ENCODE measurements around the gene WDR1.

WDR1 gene

DNA sequence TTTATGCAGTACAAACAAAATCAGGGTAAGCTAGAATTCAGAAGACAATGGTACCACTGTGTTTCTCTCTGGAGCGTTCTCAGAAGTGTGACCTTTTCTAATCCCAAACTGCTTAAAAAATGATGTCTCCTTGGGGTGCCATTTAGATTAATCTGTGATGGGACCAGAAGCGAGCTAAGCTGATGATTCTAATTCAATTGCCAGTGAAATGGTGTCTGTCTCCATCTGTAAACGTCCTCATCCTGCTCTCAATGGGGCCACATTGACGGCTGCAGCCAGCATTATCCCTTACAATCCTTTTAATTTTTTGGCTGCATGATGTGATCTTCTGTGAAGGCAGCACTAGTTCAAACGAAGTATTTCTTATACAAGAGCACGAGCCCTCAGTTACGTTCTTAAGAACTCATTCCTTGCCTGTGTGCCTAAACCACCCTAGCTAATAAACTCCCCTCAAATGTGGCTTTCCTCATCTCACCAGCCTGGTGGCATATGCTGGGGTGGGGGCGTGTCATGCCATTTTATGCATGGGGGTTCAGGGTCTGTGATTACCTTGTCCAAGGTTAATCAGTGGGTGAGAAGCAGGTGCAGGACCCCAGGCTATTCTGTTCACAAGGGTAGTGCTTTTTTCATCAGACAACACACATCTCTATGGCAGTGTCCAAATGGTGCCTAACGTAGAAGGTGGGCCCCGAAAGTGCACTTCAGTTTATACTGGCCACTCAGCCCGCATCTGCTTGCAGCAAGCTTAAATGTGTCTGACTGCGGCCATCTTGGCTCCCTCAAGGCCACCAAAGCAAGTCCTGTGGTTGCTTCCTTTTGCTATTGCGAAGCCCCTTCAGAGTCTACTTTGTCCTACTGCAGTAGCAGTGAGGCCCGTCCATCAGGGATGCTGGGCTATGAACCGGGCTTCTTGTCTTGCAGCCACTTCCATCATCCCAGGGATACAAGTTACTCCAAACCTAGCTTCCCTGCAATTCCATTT, 49.6 kb downstream of the WDR1 start:
- Histone ChIP-seq H3K9me3 (no peaks in the 10 kb centered on the region), H3K36me3 (no peaks in the 10 kb centered on the region), H3K4me3 (ENCODE audit: low read depth, low read length) (no peak overlapping the region), H3K27me3 (no peaks in the 10 kb centered on the region), H3K4me1 (no peaks in the 10 kb centered on the region)
- TF ChIP-seq, protein P1, sequence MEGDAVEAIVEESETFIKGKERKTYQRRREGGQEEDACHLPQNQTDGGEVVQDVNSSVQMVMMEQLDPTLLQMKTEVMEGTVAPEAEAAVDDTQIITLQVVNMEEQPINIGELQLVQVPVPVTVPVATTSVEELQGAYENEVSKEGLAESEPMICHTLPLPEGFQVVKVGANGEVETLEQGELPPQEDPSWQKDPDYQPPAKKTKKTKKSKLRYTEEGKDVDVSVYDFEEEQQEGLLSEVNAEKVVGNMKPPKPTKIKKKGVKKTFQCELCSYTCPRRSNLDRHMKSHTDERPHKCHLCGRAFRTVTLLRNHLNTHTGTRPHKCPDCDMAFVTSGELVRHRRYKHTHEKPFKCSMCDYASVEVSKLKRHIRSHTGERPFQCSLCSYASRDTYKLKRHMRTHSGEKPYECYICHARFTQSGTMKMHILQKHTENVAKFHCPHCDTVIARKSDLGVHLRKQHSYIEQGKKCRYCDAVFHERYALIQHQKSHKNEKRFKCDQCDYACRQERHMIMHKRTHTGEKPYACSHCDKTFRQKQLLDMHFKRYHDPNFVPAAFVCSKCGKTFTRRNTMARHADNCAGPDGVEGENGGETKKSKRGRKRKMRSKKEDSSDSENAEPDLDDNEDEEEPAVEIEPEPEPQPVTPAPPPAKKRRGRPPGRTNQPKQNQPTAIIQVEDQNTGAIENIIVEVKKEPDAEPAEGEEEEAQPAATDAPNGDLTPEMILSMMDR (IDR thresholded peaks at IDR 0.05; ENCODE audit: low read depth, low read length) = no peak
- DNase-seq = no peak

DNA sequence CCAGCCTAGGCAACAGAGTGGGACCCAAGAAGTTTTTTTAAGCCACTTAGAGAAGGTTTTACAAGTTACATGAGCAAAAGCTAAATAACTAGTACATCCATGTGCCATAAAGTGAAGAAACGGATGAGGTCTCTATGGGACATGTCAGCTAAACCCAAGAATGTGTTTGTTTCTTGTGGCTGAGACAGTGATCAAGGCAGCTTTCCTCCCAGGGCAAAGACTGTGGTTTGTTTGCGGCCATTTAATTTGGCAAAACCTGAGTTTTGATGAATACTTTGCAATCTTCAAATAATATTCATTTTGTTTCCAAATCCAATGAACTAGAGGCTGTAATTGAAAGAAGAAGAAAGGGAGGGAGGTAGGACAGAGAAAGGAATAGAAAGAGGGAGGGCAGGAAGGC, 50.4 kb downstream of the WDR1 start:
- Histone ChIP-seq H3K4me3 (ENCODE audit: low read depth, low read length) (no peak overlapping the region), H3K4me1 (no peaks in the 10 kb centered on the region), H3K36me3 (no peaks in the 10 kb centered on the region), H3K27me3 (no peaks in the 10 kb centered on the region), H3K9me3 (no peaks in the 10 kb centered on the region)
- no peak for DNase-seq
- TF ChIP-seq, protein P1 (IDR thresholded peaks at IDR 0.05; ENCODE audit: low read depth, low read length) = no peak

DNA sequence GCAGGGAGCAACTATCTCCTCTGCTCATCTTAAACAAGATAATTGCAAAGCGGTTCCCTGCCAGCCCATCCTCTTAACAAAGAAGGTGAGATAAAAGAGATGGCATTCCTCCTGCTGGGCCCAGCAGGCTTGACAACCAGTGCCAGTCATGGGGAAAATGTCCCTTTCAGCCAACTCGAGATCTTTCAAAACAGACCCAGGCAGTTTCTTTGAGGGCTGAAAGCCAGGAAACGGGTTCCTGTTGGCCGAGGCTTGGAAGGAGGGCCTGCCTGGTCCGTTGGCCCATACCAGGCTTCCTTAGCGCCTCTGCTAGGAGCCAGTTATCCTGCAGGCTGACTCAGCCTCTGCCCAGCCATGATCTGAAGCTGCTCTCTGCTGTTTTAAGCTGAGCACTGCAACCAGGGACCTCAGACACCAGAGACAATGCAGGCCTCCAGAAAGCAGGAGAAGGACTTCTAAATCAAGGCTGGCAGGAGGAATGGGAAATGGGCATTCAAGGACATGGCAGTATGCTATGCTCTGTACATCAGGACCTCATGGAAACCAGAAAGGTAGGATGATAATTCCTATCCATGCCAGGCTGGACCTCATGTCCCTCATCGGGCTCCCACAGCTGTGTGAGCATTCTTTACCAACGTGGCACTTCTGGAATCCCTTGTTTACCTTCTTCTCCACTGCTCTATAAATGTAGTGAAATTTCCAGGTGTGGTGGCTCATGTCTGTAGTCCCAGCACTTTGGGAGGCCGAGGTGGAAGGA, 52.9 kb downstream of the WDR1 start:
- no peaks in the 10 kb centered on the region for H3K9me3 ChIP-seq
- TF ChIP-seq, protein P1 (IDR thresholded peaks at IDR 0.05; ENCODE audit: low read depth, low read length) = peak; percentile 74
- no peaks in the 10 kb centered on the region for H3K36me3 ChIP-seq
- no peak overlapping the region for H3K4me3 ChIP-seq (ENCODE audit: low read depth, low read length)
- peak; percentile 64 for DNase-seq
- H3K4me1 ChIP-seq = no peaks in the 10 kb centered on the region
- H3K27me3 ChIP-seq = no peaks in the 10 kb centered on the region

DNA sequence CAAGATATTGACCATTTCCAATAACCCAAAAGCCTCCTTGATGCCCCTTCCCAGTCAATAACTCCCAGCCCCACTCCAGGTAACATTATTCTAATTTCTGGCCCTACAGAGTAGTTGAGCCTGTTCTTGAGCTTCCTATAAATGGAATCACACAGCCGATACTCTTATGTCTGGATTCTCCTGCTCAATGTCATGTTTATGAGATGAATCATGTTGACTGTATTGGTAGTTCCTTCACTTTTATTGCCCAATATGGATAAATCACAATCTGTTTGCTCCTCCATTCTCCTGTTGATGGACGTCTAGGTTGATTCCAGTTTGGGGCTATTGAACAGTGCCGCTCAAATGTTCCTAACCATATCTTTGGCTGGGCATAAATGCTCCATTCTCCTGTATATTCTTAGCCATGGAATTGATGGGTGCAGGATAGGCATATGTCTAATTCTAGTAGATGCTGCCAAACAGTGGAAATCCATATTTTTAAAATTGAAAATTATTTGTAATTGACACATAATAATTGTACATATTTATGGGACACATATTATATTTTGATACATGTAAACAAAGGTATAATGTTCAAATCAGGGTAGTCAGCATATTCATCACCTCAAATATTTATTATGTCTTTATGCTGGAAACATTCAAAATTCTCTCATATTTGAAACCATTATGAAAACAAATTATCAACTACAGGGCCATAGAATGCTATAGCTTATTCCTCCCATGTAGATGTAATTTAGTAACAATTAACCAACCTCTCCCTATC, 54.8 kb downstream of the WDR1 start:
- Histone ChIP-seq H3K4me1 (no peaks in the 10 kb centered on the region), H3K4me3 (ENCODE audit: low read depth, low read length) (no peak overlapping the region), H3K9me3 (no peaks in the 10 kb centered on the region), H3K27me3 (no peaks in the 10 kb centered on the region), H3K36me3 (no peaks in the 10 kb centered on the region)
- no peak for DNase-seq
- TF ChIP-seq, protein P1 (IDR thresholded peaks at IDR 0.05; ENCODE audit: low read depth, low read length) = no peak

DNA sequence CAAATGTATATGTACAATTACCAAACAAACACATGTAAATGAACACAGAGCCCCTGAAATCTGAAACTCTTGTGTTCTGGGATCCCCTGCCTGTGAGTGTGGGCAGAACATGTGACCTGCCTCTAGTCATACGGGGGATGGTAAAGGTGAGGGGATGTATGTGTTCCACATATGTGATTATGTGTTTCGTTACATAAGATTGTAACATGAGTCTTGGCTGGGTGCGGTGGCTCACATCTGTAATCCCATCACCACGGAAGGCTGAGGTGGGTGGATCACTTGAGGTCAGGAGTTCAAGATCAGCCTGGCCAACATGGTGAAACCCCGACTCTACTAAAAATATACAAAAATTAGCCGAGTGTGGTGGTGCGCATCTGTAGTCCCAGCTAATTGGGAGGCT, 58.2 kb downstream of the WDR1 start:
- Histone ChIP-seq H3K27me3 (no peaks in the 10 kb centered on the region), H3K4me1 (peaks cover 4% of the 10 kb centered on the region; the same call in 1 of the 2 replicates), H3K9me3 (no peaks in the 10 kb centered on the region), H3K4me3 (ENCODE audit: low read depth, low read length) (no peak overlapping the region), H3K36me3 (no peaks in the 10 kb centered on the region)
- TF ChIP-seq, protein P1 (IDR thresholded peaks at IDR 0.05; ENCODE audit: low read depth, low read length) = no peak
- DNase-seq = no peak

All from BE2C (cell line).